ENCODE data around the gene TEKTIP1. TPM values are rescaled to one million over a fixed set of nuclear protein-coding genes. Genes with fewer than 3 reads are reported as not detected.
"Not testable (repeated sequence)": the region's sequence is repeated elsewhere in the genome, so short reads cannot be mapped to it uniquely, and the experiment has no call there.

TEKTIP1 gene
- total RNA-seq, 4 donors from 2014 or later = 1.4 TPM; not detected in 3

GRCh38 chr19:3526507-3527237 lies 12.3 kb upstream of the TEKTIP1 start:
- TF ChIP-seq CTCF (IDR thresholded peaks at IDR 0.05) = no peak
- DNase-seq (ENCODE audit: low spot score) (no peak), ATAC-seq (ENCODE audit: low FRiP score) (no peak)

GRCh38 chr19:3527238-3527910 lies 11.6 kb upstream of the TEKTIP1 start:
- DNase-seq (ENCODE audit: low spot score) (no peak), ATAC-seq (ENCODE audit: low FRiP score) (no peak)
- no peak for TF ChIP-seq CTCF (IDR thresholded peaks at IDR 0.05)

- TF ChIP-seq CTCF (IDR thresholded peaks at IDR 0.05) = no peak
- ATAC-seq (ENCODE audit: low FRiP score) = no peak
- no peak for DNase-seq (ENCODE audit: low spot score)
Observed at GRCh38 chr19:3528080-3528479, 10.9 kb upstream of the TEKTIP1 start.

- DNase-seq (ENCODE audit: low spot score) = no peak
- no peak for ATAC-seq (ENCODE audit: low FRiP score)
- no peak for TF ChIP-seq CTCF (IDR thresholded peaks at IDR 0.05)
Observed at GRCh38 chr19:3528539-3529211, 10.3 kb upstream of the TEKTIP1 start.

GRCh38 chr19:3529299-3529698 lies 9.7 kb upstream of the TEKTIP1 start:
- not testable (repeated sequence) for ATAC-seq (ENCODE audit: low FRiP score); DNase-seq (ENCODE audit: low spot score)

GRCh38 chr19:3530389-3530788 lies 8.6 kb upstream of the TEKTIP1 start:
- no peak for TF ChIP-seq CTCF (IDR thresholded peaks at IDR 0.05)
- ATAC-seq (ENCODE audit: low FRiP score) = no peak
- no peak for DNase-seq (ENCODE audit: low spot score)

GRCh38 chr19:3531716-3532115 lies 7.3 kb upstream of the TEKTIP1 start:
- ATAC-seq (ENCODE audit: low FRiP score) (no peak), DNase-seq (ENCODE audit: low spot score) (no peak)
- no peak for TF ChIP-seq CTCF (IDR thresholded peaks at IDR 0.05)
